Measurements from ENCODE around the gene HOXC10. TPM values are rescaled to one million over a fixed set of nuclear protein-coding genes. Genes with fewer than 3 reads are reported as not detected.
A peak's percentile ranks its signal among the peaks of the same experiment; 100 is the strongest.

HOXC10 gene
- total and polyA plus RNA-seq, 2 experiments from 2014 or later = 0.23 to 1.7 TPM

GRCh38 chr12:54014377-54015017, 29.6 kb downstream of the HOXC10 start:
- Histone ChIP-seq H3K27me3 (peaks cover 77% of the 10 kb centered on the region), H3K79me2 (peaks cover 14% of the 10 kb centered on the region)
- 11% methylated on average over 34 of the region's 36 CpGs for WGBS (ENCODE audit: low lambda C conversion rate, missing lambda C conversion rate)

GRCh38 chr12:54015018-54015931, 30.3 kb downstream of the HOXC10 start:
- H3K79me2 ChIP-seq = peaks cover 18% of the 10 kb centered on the region
- peak overlapping the region; percentile 59 for H3K4me2 ChIP-seq
- TF ChIP-seq EZH2 (IDR thresholded peaks at IDR 0.05; ENCODE audit: borderline replicate concordance) (no peak), CTCF (IDR thresholded peaks at IDR 0.05; ENCODE audit: poor library complexity) (no peak), EZH2phosphoT487 (IDR thresholded peaks at IDR 0.05; ENCODE audit: low read depth, severe bottlenecking, unreplicated experiment) (no peak)
- H3K36me3 ChIP-seq (replicated peaks; ENCODE audit: insufficient read depth, low read depth) = no peaks in the 10 kb centered on the region
- H4K20me1 ChIP-seq (ENCODE audit: insufficient read depth, poor library complexity, severe bottlenecking) = no peaks in the 10 kb centered on the region
- no peak for DNase-seq (ENCODE audit: low spot score)
- no peak overlapping the region for H3K27ac ChIP-seq
- peaks cover 77% of the 10 kb centered on the region for H3K27me3 ChIP-seq
- 20% methylated on average over 23 of the region's 23 CpGs for WGBS (ENCODE audit: low lambda C conversion rate, missing lambda C conversion rate)
- H3K4me1 ChIP-seq (ENCODE audit: insufficient read depth) = peaks cover 13% of the 10 kb centered on the region
- no peaks in the 10 kb centered on the region for H3K9me3 ChIP-seq (ENCODE audit: low read depth)
- no peaks in the 10 kb centered on the region for H3K9me2 ChIP-seq (replicated peaks; ENCODE audit: insufficient read depth)
- H3K4me3 ChIP-seq = no peak overlapping the region
- H2AFZ ChIP-seq = no peak overlapping the region

More at GRCh38 chr12:54014377-54015017, 29.6 kb downstream of the HOXC10 start:
- Histone ChIP-seq H3K4me1 (ENCODE audit: insufficient read depth) (peaks cover 13% of the 10 kb centered on the region), H3K27ac (peak overlapping the region; percentile 28), H3K36me3 (replicated peaks; ENCODE audit: insufficient read depth, low read depth) (no peaks in the 10 kb centered on the region), H2AFZ (no peak overlapping the region), H3K4me3 (no peak overlapping the region), H3K9me2 (replicated peaks; ENCODE audit: insufficient read depth) (no peaks in the 10 kb centered on the region), H3K9me3 (ENCODE audit: low read depth) (no peaks in the 10 kb centered on the region), H3K4me2 (peak overlapping the region; percentile 59), H4K20me1 (ENCODE audit: insufficient read depth, poor library complexity, severe bottlenecking) (no peaks in the 10 kb centered on the region)
- TF ChIP-seq EZH2phosphoT487 (IDR thresholded peaks at IDR 0.05; ENCODE audit: low read depth, severe bottlenecking, unreplicated experiment) (no peak), EZH2 (IDR thresholded peaks at IDR 0.05; ENCODE audit: borderline replicate concordance) (peak; percentile 88)
- no peak for DNase-seq (ENCODE audit: low spot score)

GRCh38 chr12:54016051-54016450, 31.1 kb downstream of the HOXC10 start:
- peaks cover 13% of the 10 kb centered on the region for H3K4me1 ChIP-seq (ENCODE audit: insufficient read depth)
- no peak overlapping the region for H2AFZ ChIP-seq
- peaks cover 22% of the 10 kb centered on the region for H3K79me2 ChIP-seq
- H3K27me3 ChIP-seq = peaks cover 77% of the 10 kb centered on the region
- H3K36me3 ChIP-seq (replicated peaks; ENCODE audit: insufficient read depth, low read depth) = no peaks in the 10 kb centered on the region
- no peaks in the 10 kb centered on the region for H4K20me1 ChIP-seq (ENCODE audit: insufficient read depth, poor library complexity, severe bottlenecking)
- DNase-seq (ENCODE audit: low spot score) = no peak
- peak overlapping the region; percentile 90 for H3K4me2 ChIP-seq
- H3K9me2 ChIP-seq (replicated peaks; ENCODE audit: insufficient read depth) = no peaks in the 10 kb centered on the region
- TF ChIP-seq CTCF (IDR thresholded peaks at IDR 0.05; ENCODE audit: poor library complexity) (no peak), EZH2phosphoT487 (IDR thresholded peaks at IDR 0.05; ENCODE audit: low read depth, severe bottlenecking, unreplicated experiment) (no peak), EZH2 (IDR thresholded peaks at IDR 0.05; ENCODE audit: borderline replicate concordance) (no peak)
- WGBS (ENCODE audit: low lambda C conversion rate, missing lambda C conversion rate) = 33% methylated on average over 3 of the region's 3 CpGs
- peak overlapping the region; percentile 45 for H3K27ac ChIP-seq
- no peak overlapping the region for H3K4me3 ChIP-seq
- no peaks in the 10 kb centered on the region for H3K9me3 ChIP-seq (ENCODE audit: low read depth)

Measured in hepatocyte (in vitro differentiated cells).